Stimulated activated memory B cell treated with anti-CD40 and anti-IgM and Interleukin-4, amounts not matched to agents 10 μg/mL and 1 μg/mL and 100 μg/mL, for 72 hours (primary cell): ENCODE results near the gene CLIC1.
A peak's percentile ranks its signal among the peaks of the same experiment; 100 is the strongest.

ENCODE experiments used
- ATAC-seq: fragments of 150-1000 bp; cut with Tn5 transposase; 2 replicates; pipeline ENCODE4 v1.10.0; 2021
- H3K27ac Mint-ChIP-seq: one replicate; pipeline ENCODE4 v1.8.0; 2022; ENCODE audit warnings: mild to moderate bottlenecking, mixed read lengths
- H3K27me3 Mint-ChIP-seq: one replicate; pipeline ENCODE4 v1.8.0; 2022; ENCODE audit warnings: mixed read lengths
- H3K36me3 Mint-ChIP-seq: one replicate; pipeline ENCODE4 v1.8.0; 2022; ENCODE audit warnings: mixed read lengths
- H3K4me1 Mint-ChIP-seq: one replicate; pipeline ENCODE4 v1.8.0; 2022; ENCODE audit warnings: mixed read lengths
- H3K4me3 Mint-ChIP-seq: one replicate; pipeline ENCODE4 v1.8.0; 2022; ENCODE audit warnings: mild to moderate bottlenecking, moderate library complexity, mixed read lengths
- H3K9me3 Mint-ChIP-seq: one replicate; pipeline ENCODE4 v1.8.0; 2022; ENCODE audit warnings: mixed read lengths

The CLIC1 gene

GRCh38 chr6:31734821-31735406 lies 1.4 kb downstream of the CLIC1 start:
- peak overlapping the region; percentile 95 for H3K4me3 Mint-ChIP-seq
- peak; percentile 35 for ATAC-seq
- no peaks in the 10 kb centered on the region for H3K9me3 Mint-ChIP-seq

GRCh38 chr6:31734247-31734820 lies 2.0 kb downstream of the CLIC1 start:
- H3K4me1 Mint-ChIP-seq: peaks cover 58% of the 10 kb centered on the region
- H3K27me3 Mint-ChIP-seq: no peaks in the 10 kb centered on the region
- no peak for ATAC-seq
- no peaks in the 10 kb centered on the region for H3K9me3 Mint-ChIP-seq
- peak overlapping the region; percentile 90 for H3K27ac Mint-ChIP-seq
- peak overlapping the region; percentile 95 for H3K4me3 Mint-ChIP-seq
- H3K36me3 Mint-ChIP-seq: peaks cover 36% of the 10 kb centered on the region

More at GRCh38 chr6:31734821-31735406, 1.4 kb downstream of the CLIC1 start:
- Mint-ChIP-seq H3K27ac (peak overlapping the region; percentile 90), H3K36me3 (peaks cover 36% of the 10 kb centered on the region), H3K27me3 (no peaks in the 10 kb centered on the region), H3K4me1 (peaks cover 63% of the 10 kb centered on the region)

GRCh38 chr6:31733734-31734133 lies 2.6 kb downstream of the CLIC1 start:
- no peaks in the 10 kb centered on the region for H3K27me3 Mint-ChIP-seq
- H3K4me3 Mint-ChIP-seq: peak overlapping the region; percentile 39
- H3K36me3 Mint-ChIP-seq: peaks cover 36% of the 10 kb centered on the region
- peaks cover 58% of the 10 kb centered on the region for H3K4me1 Mint-ChIP-seq
- H3K27ac Mint-ChIP-seq: peak overlapping the region; percentile 90
- ATAC-seq: no peak
- no peaks in the 10 kb centered on the region for H3K9me3 Mint-ChIP-seq

- ATAC-seq: no peak
- Mint-ChIP-seq H3K9me3 (no peaks in the 10 kb centered on the region), H3K27ac (no peak overlapping the region), H3K36me3 (peaks cover 39% of the 10 kb centered on the region), H3K4me3 (no peak overlapping the region), H3K4me1 (peaks cover 57% of the 10 kb centered on the region), H3K27me3 (no peaks in the 10 kb centered on the region)
Measured at GRCh38 chr6:31732029-31732428, 4.3 kb downstream of the CLIC1 start.

- ATAC-seq: no peak
- Mint-ChIP-seq H3K4me1 (peaks cover 64% of the 10 kb centered on the region), H3K4me3 (peak overlapping the region; percentile 98), H3K36me3 (peaks cover 50% of the 10 kb centered on the region), H3K27me3 (no peaks in the 10 kb centered on the region), H3K27ac (peak overlapping the region; percentile 86), H3K9me3 (no peaks in the 10 kb centered on the region)
Measured at GRCh38 chr6:31730631-31731086, 5.7 kb downstream of the CLIC1 start.

- Mint-ChIP-seq H3K9me3 (no peaks in the 10 kb centered on the region), H3K4me3 (peak overlapping the region; percentile 98), H3K27ac (peak overlapping the region; percentile 86), H3K4me1 (peaks cover 68% of the 10 kb centered on the region), H3K27me3 (no peaks in the 10 kb centered on the region), H3K36me3 (peaks cover 50% of the 10 kb centered on the region)
- ATAC-seq: peak; percentile 77
Measured at GRCh38 chr6:31729979-31730630, 6.2 kb downstream of the CLIC1 start.

GRCh38 chr6:31729515-31729978 lies 6.8 kb downstream of the CLIC1 start:
- Mint-ChIP-seq H3K4me3 (peak overlapping the region; percentile 98), H3K4me1 (peaks cover 63% of the 10 kb centered on the region), H3K27ac (peak overlapping the region; percentile 86), H3K36me3 (peaks cover 47% of the 10 kb centered on the region), H3K27me3 (no peaks in the 10 kb centered on the region), H3K9me3 (no peaks in the 10 kb centered on the region)
- ATAC-seq: peak; percentile 87

GRCh38 chr6:31728767-31729514 lies 7.4 kb downstream of the CLIC1 start, which contains the start of gene DDAH2:
DDAH2 (minus strand) TSS chr6:31729299; CDS start chr6:31729161, 138 bp downstream.
- Mint-ChIP-seq H3K9me3 (no peaks in the 10 kb centered on the region), H3K27me3 (no peaks in the 10 kb centered on the region), H3K27ac (peak within 1 kb of the TSS; percentile 86), H3K4me3 (peak within 1 kb of the TSS; percentile 98), H3K4me1 (peaks cover 58% of the 10 kb centered on the region), H3K36me3 (peaks cover 47% of the 10 kb centered on the region)
- ATAC-seq: peak; percentile 38

GRCh38 chr6:31727717-31728671 lies 8.3 kb downstream of the CLIC1 start:
- no peaks in the 10 kb centered on the region for H3K9me3 Mint-ChIP-seq
- no peaks in the 10 kb centered on the region for H3K27me3 Mint-ChIP-seq
- H3K27ac Mint-ChIP-seq: peak overlapping the region; percentile 86
- peaks cover 38% of the 10 kb centered on the region for H3K36me3 Mint-ChIP-seq
- no peak for ATAC-seq
- H3K4me3 Mint-ChIP-seq: peak overlapping the region; percentile 98
- peaks cover 60% of the 10 kb centered on the region for H3K4me1 Mint-ChIP-seq

GRCh38 chr6:31727034-31727716 lies 9.2 kb downstream of the CLIC1 start:
- Mint-ChIP-seq H3K9me3 (no peaks in the 10 kb centered on the region), H3K4me1 (peaks cover 60% of the 10 kb centered on the region), H3K27me3 (no peaks in the 10 kb centered on the region), H3K4me3 (peak overlapping the region; percentile 71), H3K36me3 (peaks cover 38% of the 10 kb centered on the region), H3K27ac (peak overlapping the region; percentile 86)
- ATAC-seq: peak; percentile 86

GRCh38 chr6:31725502-31726350 lies 10.6 kb downstream of the CLIC1 start:
- Mint-ChIP-seq H3K9me3 (no peaks in the 10 kb centered on the region), H3K4me1 (peaks cover 59% of the 10 kb centered on the region), H3K36me3 (peaks cover 32% of the 10 kb centered on the region), H3K27me3 (no peaks in the 10 kb centered on the region), H3K27ac (peak overlapping the region; percentile 86), H3K4me3 (no peak overlapping the region)
- ATAC-seq: no peak

- H3K27me3 Mint-ChIP-seq: no peaks in the 10 kb centered on the region
Measured at GRCh38 chr6:31723980-31724691, 12.2 kb downstream of the CLIC1 start.

More at GRCh38 chr6:31723980-31724691, 12.2 kb downstream of the CLIC1 start:
- ATAC-seq: no peak
- H3K4me3 Mint-ChIP-seq: no peak overlapping the region
- no peak overlapping the region for H3K27ac Mint-ChIP-seq
- H3K9me3 Mint-ChIP-seq: no peaks in the 10 kb centered on the region
- H3K36me3 Mint-ChIP-seq: peaks cover 25% of the 10 kb centered on the region
- peaks cover 48% of the 10 kb centered on the region for H3K4me1 Mint-ChIP-seq
